H1 (cell line): ENCODE results near the gene C19orf67. TPM values are rescaled to one million over a fixed set of nuclear protein-coding genes. Genes with fewer than 3 reads are reported as not detected.

Source experiments
- CTCF ChIA-PET: fragments of 300-600 bp; sonication (Branson Sonifier 250); formaldehyde crosslinking; loops from one replicate; lab custom pipeline; 2021; ENCODE audit not compliant: partially characterized antibody; lab: Charles Lee
- POLR2A ChIA-PET: fragments of 300-600 bp; sonication (Branson Sonifier 250); formaldehyde crosslinking; loops from one replicate; lab custom pipeline; 2021; ENCODE audit warnings: inconsistent platforms; ENCODE audit not compliant: partially characterized antibody; lab: Charles Lee
- DNase-seq, 2 experiments: peaks; one replicate each; pipeline versions ENCODE4 v3.0.0 to v3.0.0-alpha.2; 2010 to 2022; ENCODE audit warnings: low spot score in 2 of 2, low read depth in 1 of 2, mixed read lengths in 1 of 2
- FAIRE-seq: peaks from 2 replicates; lab custom pipeline; 2011; peaks lifted over from hg19 to GRCh38; lab: Jason Lieb, UNC
- H2AFZ ChIP-seq: 2 replicates; pipeline ENCODE4 v1.8.1; 2012; ENCODE audit warnings: low read length, inconsistent platforms
- H2AK5ac ChIP-seq: 2 replicates; pipeline ENCODE4 v1.6.1; 2013; ENCODE audit warnings: low read depth, low read length
- H2BK120ac ChIP-seq: replicated peaks from 2 replicates; pipeline ENCODE3; 2013; ENCODE audit warnings: low read depth, low read length, inconsistent platforms
- H2BK12ac ChIP-seq: 2 replicates; pipeline ENCODE4 v1.6.1; 2013; ENCODE audit warnings: low read depth, low read length
- H2BK15ac ChIP-seq: 2 replicates; pipeline ENCODE4 v1.6.1; 2013; ENCODE audit warnings: low read length
- H2BK20ac ChIP-seq: 2 replicates; pipeline ENCODE4 v1.6.1; 2013; ENCODE audit warnings: low read length
- H2BK5ac ChIP-seq: 2 replicates; pipeline ENCODE4 v1.6.1; 2013; ENCODE audit warnings: low read depth, low read length
- H3K14ac ChIP-seq: 2 replicates; pipeline ENCODE4 v1.6.1; 2013; ENCODE audit warnings: inconsistent platforms; ENCODE audit not compliant: insufficient read length
- H3K18ac ChIP-seq: 2 replicates; pipeline ENCODE4 v1.6.1; 2013; ENCODE audit warnings: low read length; ENCODE audit errors: extremely low read depth
- H3K23ac ChIP-seq: 2 replicates; pipeline ENCODE4 v1.6.1; 2013; ENCODE audit warnings: inconsistent platforms; ENCODE audit not compliant: insufficient read length
- H3K23me2 ChIP-seq: 2 replicates; pipeline ENCODE4 v1.6.1; 2013; ENCODE audit warnings: low read depth, low read length
- H3K27ac ChIP-seq: 2 replicates; pipeline ENCODE4 v1.6.1; 2011; ENCODE audit warnings: low read depth, low read length, inconsistent platforms
- H3K27me3 ChIP-seq, 4 experiments: replicated peaks in 1 of 4; 1 replicate in 1 of 4; 2 replicates in 3 of 4; pipeline versions ENCODE4 v1.6.1 to v1.8.1; 2011 to 2013; ENCODE audit warnings: low read length in 3 of 4, mild to moderate bottlenecking in 3 of 4, inconsistent platforms in 2 of 4, mixed read lengths in 2 of 4, moderate library complexity in 1 of 4; ENCODE audit not compliant: control insufficient read depth in 3 of 4, insufficient read depth in 3 of 4; ENCODE audit errors: extremely low read depth in 1 of 4
- H3K36me3 ChIP-seq, 4 experiments: 2 replicates each; pipeline versions ENCODE4 v1.6.1 to v1.8.1; 2011 to 2013; ENCODE audit warnings: mild to moderate bottlenecking in 4 of 4, low read length in 3 of 4, moderate library complexity in 2 of 4, control low read depth in 1 of 4, inconsistent platforms in 1 of 4; ENCODE audit not compliant: insufficient read depth in 4 of 4, control insufficient read depth in 2 of 4
- H3K4ac ChIP-seq: replicated peaks from 2 replicates; pipeline ENCODE3; 2013; ENCODE audit warnings: low read length, low read depth, mixed read lengths, inconsistent platforms; ENCODE audit not compliant: insufficient read length
- H3K4me1 ChIP-seq, 4 experiments: replicated peaks in 1 of 4; 1 replicate in 1 of 4; 2 replicates in 3 of 4; pipeline versions ENCODE4 v1.6.1 to v1.8.1; 2011 to 2013; ENCODE audit warnings: low read length in 3 of 4, inconsistent platforms in 2 of 4, mixed read lengths in 1 of 4; ENCODE audit not compliant: insufficient read depth in 4 of 4, control insufficient read depth in 3 of 4
- H3K4me2 ChIP-seq, 2 experiments: 2 replicates each; pipeline versions ENCODE4 v1.6.1 to v1.8.1; 2011 to 2013; ENCODE audit warnings: low read depth in 2 of 2, low read length in 2 of 2, control low read depth in 1 of 2, inconsistent platforms in 1 of 2, mild to moderate bottlenecking in 1 of 2; ENCODE audit not compliant: insufficient read depth in 1 of 2
- H3K4me3 ChIP-seq, 4 experiments: fragments of 200-600, 300-600 bp in 1 of 4; sonication (generic), shearing (Covaris generic), sonication (Bioruptor Twin) in 1 of 4; 2 replicates each; pipeline versions ENCODE4 v1.5.1 to v1.8.1; 2011 to 2016; ENCODE audit warnings: low read length in 4 of 4, low read depth in 3 of 4, control low read depth in 2 of 4, inconsistent platforms in 2 of 4, mild to moderate bottlenecking in 2 of 4, mixed read lengths in 1 of 4, moderate library complexity in 1 of 4; ENCODE audit not compliant: insufficient read depth in 2 of 4; ENCODE audit errors: extremely low read depth in 1 of 4
- H3K56ac ChIP-seq: replicated peaks from 2 replicates; pipeline ENCODE3; 2013; ENCODE audit warnings: low read depth, mild to moderate bottlenecking, mixed read lengths, low read length, inconsistent platforms; ENCODE audit not compliant: insufficient read length
- H3K79me1 ChIP-seq: 2 replicates; pipeline ENCODE4 v1.6.1; 2013; ENCODE audit warnings: low read depth, low read length, control low read depth
- H3K79me2 ChIP-seq, 2 experiments: 2 replicates each; pipeline versions ENCODE4 v1.6.1 to v1.8.1; 2012 to 2013; ENCODE audit warnings: low read length in 2 of 2, mild to moderate bottlenecking in 2 of 2, inconsistent platforms in 1 of 2; ENCODE audit not compliant: insufficient read depth in 2 of 2, control insufficient read depth in 1 of 2
- H3K9ac ChIP-seq, 4 experiments: replicated peaks in 1 of 4; 1 replicate in 1 of 4; 2 replicates in 3 of 4; pipeline versions ENCODE4 v1.6.1 to v1.8.1; 2011 to 2013; ENCODE audit warnings: low read depth in 3 of 4, low read length in 3 of 4, control low read depth in 2 of 4, mild to moderate bottlenecking in 2 of 4, moderate library complexity in 2 of 4, inconsistent platforms in 1 of 4; ENCODE audit errors: extremely low read depth in 1 of 4
- H3K9me3 ChIP-seq, 2 experiments: 2 replicates each; pipeline versions ENCODE4 v1.6.1 to v1.8.1; 2012 to 2013; ENCODE audit warnings: mild to moderate bottlenecking in 2 of 2, moderate library complexity in 2 of 2, control low read depth in 1 of 2, inconsistent platforms in 1 of 2, low read depth in 1 of 2, low read length in 1 of 2, mixed read lengths in 1 of 2; ENCODE audit not compliant: insufficient read depth in 2 of 2
- H4K20me1 ChIP-seq, 2 experiments: replicated peaks in 1 of 2; 2 replicates each; pipeline versions ENCODE3 to v1.8.1; 2011 to 2013; ENCODE audit warnings: inconsistent platforms in 2 of 2, low read length in 2 of 2, mild to moderate bottlenecking in 1 of 2; ENCODE audit not compliant: insufficient read depth in 2 of 2, control insufficient read depth in 1 of 2
- H4K5ac ChIP-seq: 2 replicates; pipeline ENCODE4 v1.6.1; 2013; ENCODE audit warnings: low read length, low read depth, mixed read lengths, inconsistent platforms; ENCODE audit not compliant: insufficient read length
- H4K8ac ChIP-seq: 2 replicates; pipeline ENCODE4 v1.8.0; 2013; ENCODE audit warnings: mild to moderate bottlenecking, moderate library complexity, low read length, inconsistent platforms; ENCODE audit not compliant: insufficient read depth; ENCODE audit errors: extremely low read depth
- H4K91ac ChIP-seq: replicated peaks from 2 replicates; pipeline ENCODE3; 2013; ENCODE audit warnings: low read length, mixed read lengths, inconsistent platforms; ENCODE audit not compliant: insufficient read length
- BRCA1 ChIP-seq: IDR thresholded peaks from 2 replicates; pipeline ENCODE4 v1.6.1; 2012; ENCODE audit warnings: low read depth, low read length, improper control_type of control experiment
- CBX8 ChIP-seq: fragments of 300-800, 300-1000 bp; sonication (generic); IDR thresholded peaks from 2 replicates; pipeline ENCODE4 v1.7.1; 2016; ENCODE audit warnings: low read depth, low read length, borderline replicate concordance
- CTBP2 ChIP-seq: IDR thresholded peaks from 2 replicates; pipeline ENCODE4 v1.7.0; 2011; ENCODE audit warnings: borderline replicate concordance, mild to moderate bottlenecking, moderate library complexity, mixed read lengths, low read length; ENCODE audit not compliant: insufficient read depth, insufficient read length
- NANOG ChIP-seq: IDR thresholded peaks from 2 replicates; pipeline ENCODE4 v1.6.1; 2011; ENCODE audit warnings: low read length, low read depth, mild to moderate bottlenecking, inconsistent platforms; ENCODE audit not compliant: insufficient read depth, poor library complexity, severe bottlenecking
- RAD21 ChIP-seq, 2 experiments: IDR thresholded peaks in 1 of 2; conservative IDR thresholded peaks in 1 of 2; 2 replicates each; pipeline ENCODE4 v1.6.1; 2011; ENCODE audit warnings: low read depth in 2 of 2, low read length in 2 of 2, improper control_type of control experiment in 1 of 2, inconsistent platforms in 1 of 2, mild to moderate bottlenecking in 1 of 2, moderate library complexity in 1 of 2
- WGBS, 2 experiments: shearing (Covaris generic) in 1 of 2; methylation state at CpG; one replicate each; pipeline versions ENCODE4 v1.1.6 to v1.1.7; 2013 to 2015; ENCODE audit warnings: low lambda C conversion rate in 2 of 2, mixed read lengths in 2 of 2, inconsistent platforms in 1 of 2, low coverage in 1 of 2, missing lambda C conversion rate in 1 of 2; ENCODE audit not compliant: insufficient replicate concordance in 2 of 2, insufficient coverage in 1 of 2, insufficient read length in 1 of 2; ENCODE audit errors: extremely low coverage in 1 of 2, missing lambda C conversion rate in 1 of 2; 5-methylcytosine and 5-hydroxymethylcytosine counted together
- polyA plus RNA-seq, 7 experiments: library from polyadenylated mRNA; depleted of rRNA in 3 of 7; stranded (reverse) in 5 of 7; unstranded in 2 of 7; fragments of >200 nt in 5 of 7; fragments of 200-250 nt in 2 of 7; gene quantifications; 1 replicate in 5 of 7; 2 replicates in 1 of 7; 4 replicates in 1 of 7; pipeline versions ENCODE4 v1.2.1 to v1.2.3, GENCODE V29; 2011 to 2013; ENCODE audit warnings: missing spikeins in 2 of 7, mixed read lengths in 2 of 7
- total RNA-seq: library from RNA; stranded (reverse); fragmentation: NEBNext Ultra II Directional; extraction: Animal tissue kit (Norgen Biotek cat#: 25700); gene quantifications from 2 replicates; pipeline ENCODE4 v1.2.1, GENCODE V29; 2021

The C19orf67 gene
- total and polyA plus RNA-seq, 2 of the 8 experiments (the other 6 are each of a cell fraction or from before 2014, with no cell fraction given), result 0.12 TPM; not detected in 1

DNA sequence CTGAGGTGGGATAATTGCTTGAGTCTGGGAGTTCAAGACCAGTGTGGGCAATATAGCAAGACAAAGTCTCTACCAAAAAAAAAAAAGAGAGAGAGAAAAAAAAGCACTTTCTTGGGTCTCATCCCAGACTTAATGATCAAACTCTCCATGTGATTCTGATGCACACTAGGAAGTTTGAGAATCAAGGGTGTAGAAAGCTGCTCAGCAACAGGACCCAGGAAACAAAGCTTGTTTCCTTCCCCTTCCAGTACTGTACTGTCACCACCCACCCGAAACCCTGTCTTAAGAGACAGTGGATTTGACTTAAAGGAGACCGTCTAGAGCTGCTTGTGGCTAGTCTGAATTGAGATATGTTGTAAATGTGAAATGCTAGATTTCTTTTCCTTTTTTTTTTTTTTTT lies 7.2 kb downstream of the C19orf67 start:
- no peak overlapping the region for H2BK5ac ChIP-seq
- no peak overlapping the region for H4K8ac ChIP-seq
- FAIRE-seq (no peak), DNase-seq (no peak)
- H3K4me1 ChIP-seq, result peaks cover 3 to 13% (median 8%) of the 10 kb centered on the region in 4 experiments; a peak in 6 of 7 replicates
- H3K79me2 ChIP-seq, result no peaks in the 10 kb centered on the region
- H4K91ac ChIP-seq, result no peak overlapping the region
- no peak overlapping the region for H2AK5ac ChIP-seq
- no peaks in the 10 kb centered on the region for H3K79me1 ChIP-seq
- H4K20me1 ChIP-seq, result no peaks in the 10 kb centered on the region
- H3K4me3 ChIP-seq, result no peak overlapping the region
- H3K23me2 ChIP-seq, result peaks cover 12% of the 10 kb centered on the region; the same call in 1 of the 2 replicates
- no peak overlapping the region for H2BK20ac ChIP-seq
- H2BK15ac ChIP-seq, result no peak overlapping the region
- no peak overlapping the region for H3K14ac ChIP-seq
- no peak overlapping the region for H3K23ac ChIP-seq
- H3K4me2 ChIP-seq, result no peak overlapping the region
- H2BK120ac ChIP-seq, result no peak overlapping the region
- no peaks in the 10 kb centered on the region for H3K9me3 ChIP-seq
- ChIA-PET CTCF (interaction anchor here (0.6 to 11.2 kb wide), 6 partner anchors 19 to 177 kb away, joined by 3 to 75 read pairs (median 4); partner anchors contain the start of genes IL27RA and PALM3), POLR2A (no interaction called here)
- H3K18ac ChIP-seq, result no peak overlapping the region
- no peak overlapping the region for H2BK12ac ChIP-seq
- WGBS, 2 experiments, result 84% methylated on average over 2 of the region's 2 CpGs; no CpG with 5 or more reads in 1 of the 2 experiments
- H3K4ac ChIP-seq, result no peak overlapping the region
- H3K27me3 ChIP-seq, result peaks cover 7 to 32% (median 17%) of the 10 kb centered on the region in 4 experiments
- no peak overlapping the region for H3K56ac ChIP-seq
- no peak overlapping the region for H4K5ac ChIP-seq
- no peak overlapping the region for H3K27ac ChIP-seq
- no peak for TF ChIP-seq RAD21 (IDR thresholded peaks at IDR 0.05 in 1 of 2, conservative IDR thresholded peaks at IDR 0.05 in 1 of 2; ENCODE audit: low read depth in 2 of 2, low read length in 2 of 2)
- TF ChIP-seq NANOG, result no peak
- no peak for TF ChIP-seq CBX8
- no peak for TF ChIP-seq BRCA1
- no peak for TF ChIP-seq CTBP2
- TF ChIP-seq, all 59 proteins: peak for 0
- H3K9ac ChIP-seq, result no peak overlapping the region
- H3K36me3 ChIP-seq, result no peaks in the 10 kb centered on the region
- no peak overlapping the region for H2AFZ ChIP-seq
